IMR-90 (cell line): ENCODE data around the gene TOR1A. TPM values are rescaled to one million over a fixed set of nuclear protein-coding genes. Genes with fewer than 3 reads are reported as not detected.

Source experiments
- ATAC-seq: fragments of 200-7000 bp; cut with Tn5 transposase; 2 replicates; pipeline ENCODE4 v1.9.1; 2020; ENCODE audit warnings: low read depth, mild to moderate bottlenecking, moderate library complexity
- BruUV-seq: library from RNA; stranded (reverse); fragments of 400-500 nt; replicated peaks from 2 replicates; lab custom pipeline; 2021; lab: Mats Ljungman, UMichigan
- CTCF ChIA-PET: fragments of 300-600 bp; formaldehyde crosslinking; extraction: SDS; loops from one replicate; lab custom pipeline; 2021; ENCODE audit warnings: antibody characterized with exemption; lab: Yijun Ruan, JAX
- POLR2A ChIA-PET: fragments of 300-600 bp; sonication (Branson Sonifier 250); formaldehyde crosslinking; loops from one replicate; lab custom pipeline; 2022; ENCODE audit warnings: antibody characterized with exemption; ENCODE audit not compliant: unreplicated experiment; lab: Charles Lee
- DNase-seq: peaks from one replicate; pipeline ENCODE4 v3.0.0; 2013
- H2AFZ ChIP-seq: replicated peaks from 2 replicates; pipeline ENCODE3; 2013; ENCODE audit warnings: low read length, mild to moderate bottlenecking; ENCODE audit not compliant: poor library complexity
- H2AK5ac ChIP-seq: 2 replicates; pipeline ENCODE4 v1.6.1; 2013; ENCODE audit warnings: low read depth, low read length, inconsistent platforms
- H2AK9ac ChIP-seq: replicated peaks from 2 replicates; pipeline ENCODE3; 2013; ENCODE audit warnings: mild to moderate bottlenecking, low read depth, low read length, moderate library complexity; ENCODE audit not compliant: poor library complexity
- H2BK120ac ChIP-seq: 2 replicates; pipeline ENCODE4 v1.6.1; 2013; ENCODE audit warnings: low read depth, low read length, inconsistent platforms
- H2BK15ac ChIP-seq: 3 replicates; pipeline ENCODE4 v1.6.1; 2013; ENCODE audit warnings: low read depth, low read length, inconsistent platforms
- H2BK20ac ChIP-seq: 2 replicates; pipeline ENCODE4 v1.6.1; 2013; ENCODE audit warnings: low read depth, mild to moderate bottlenecking, inconsistent platforms, low read length, moderate library complexity
- H2BK5ac ChIP-seq: 2 replicates; pipeline ENCODE4 v1.6.1; 2013; ENCODE audit warnings: mild to moderate bottlenecking, low read depth, low read length, inconsistent platforms; ENCODE audit not compliant: poor library complexity, severe bottlenecking
- H3K14ac ChIP-seq: replicated peaks from 2 replicates; pipeline ENCODE4 v1.6.1; 2013; ENCODE audit warnings: low read depth, low read length, inconsistent platforms
- H3K18ac ChIP-seq: 2 replicates; pipeline ENCODE4 v1.6.1; 2013; ENCODE audit warnings: low read depth, low read length, control low read depth
- H3K23ac ChIP-seq: 2 replicates; pipeline ENCODE4 v1.6.1; 2013; ENCODE audit warnings: low read depth, low read length, inconsistent platforms
- H3K27ac ChIP-seq: 2 replicates; pipeline ENCODE4 v1.5.1; 2013; ENCODE audit warnings: mild to moderate bottlenecking, control low read depth, low read length; ENCODE audit not compliant: insufficient read depth
- H3K27me3 ChIP-seq: 2 replicates; pipeline ENCODE4 v1.6.1; 2013; ENCODE audit warnings: low read length; ENCODE audit not compliant: control insufficient read depth, insufficient read depth
- H3K36me3 ChIP-seq: 2 replicates; pipeline ENCODE4 v1.6.1; 2013; ENCODE audit warnings: low read length, mixed read lengths; ENCODE audit not compliant: control insufficient read depth, insufficient read depth
- H3K4ac ChIP-seq: 2 replicates; pipeline ENCODE4 v1.6.1; 2013; ENCODE audit warnings: low read depth, low read length, inconsistent platforms
- H3K4me1 ChIP-seq: 2 replicates; pipeline ENCODE4 v1.6.1; 2013; ENCODE audit warnings: low read length, mixed read lengths; ENCODE audit not compliant: control insufficient read depth, insufficient read depth
- H3K4me2 ChIP-seq: 2 replicates; pipeline ENCODE4 v1.6.1; 2013; ENCODE audit warnings: low read depth, mild to moderate bottlenecking, control low read depth, low read length, moderate library complexity
- H3K4me3 ChIP-seq: 2 replicates; pipeline ENCODE4 v1.5.1; 2013; ENCODE audit warnings: low read depth, mild to moderate bottlenecking, control low read depth, low read length, moderate library complexity; ENCODE audit not compliant: insufficient read depth
- H3K56ac ChIP-seq: 2 replicates; pipeline ENCODE4 v1.6.1; 2013; ENCODE audit warnings: low read length, inconsistent platforms; ENCODE audit not compliant: insufficient read depth; ENCODE audit errors: extremely low read depth
- H3K79me1 ChIP-seq, 2 experiments: 2 replicates each; pipeline ENCODE4 v1.6.1; 2013; ENCODE audit warnings: low read length in 2 of 2, inconsistent platforms in 1 of 2, low read depth in 1 of 2
- H3K9ac ChIP-seq: 2 replicates; pipeline ENCODE4 v1.6.1; 2013; ENCODE audit warnings: low read depth, low read length, control low read depth
- H3K9me1 ChIP-seq: 2 replicates; pipeline ENCODE4 v1.6.1; 2013; ENCODE audit warnings: low read length, inconsistent platforms; ENCODE audit not compliant: insufficient read depth
- H3K9me3 ChIP-seq: 2 replicates; pipeline ENCODE4 v1.6.1; 2013; ENCODE audit warnings: low read length; ENCODE audit not compliant: control insufficient read depth, insufficient read depth
- H4K20me1 ChIP-seq: 2 replicates; pipeline ENCODE4 v1.6.1; 2013; ENCODE audit warnings: low read length, inconsistent platforms; ENCODE audit not compliant: insufficient read depth
- H4K5ac ChIP-seq: 2 replicates; pipeline ENCODE4 v1.6.1; 2013; ENCODE audit warnings: mild to moderate bottlenecking, low read depth, low read length, control low read depth
- H4K8ac ChIP-seq, 2 experiments: 2 replicates each; pipeline ENCODE4 v1.6.1; 2013; ENCODE audit warnings: low read depth in 2 of 2, low read length in 2 of 2, control low read depth in 1 of 2, inconsistent platforms in 1 of 2
- H4K91ac ChIP-seq: 2 replicates; pipeline ENCODE4 v1.6.1; 2013; ENCODE audit warnings: low read depth, low read length, inconsistent platforms; ENCODE audit not compliant: insufficient read depth
- CEBPB ChIP-seq: IDR thresholded peaks from 2 replicates; pipeline ENCODE4 v1.6.1; 2012; ENCODE audit warnings: low read depth, low read length, improper control_type of control experiment
- RCOR1 ChIP-seq: IDR thresholded peaks from 2 replicates; pipeline ENCODE4 v1.6.1; 2012; ENCODE audit warnings: mild to moderate bottlenecking, low read length, improper control_type of control experiment; ENCODE audit not compliant: insufficient replicate concordance
- WGBS, 2 experiments: methylation state at CpG; one replicate each; pipeline versions ENCODE4 v1.1.5 to v1.1.7; 2013; ENCODE audit warnings: missing lambda C conversion rate in 2 of 2; ENCODE audit not compliant: insufficient read length in 1 of 2; ENCODE audit errors: extremely low coverage in 2 of 2; 5-methylcytosine and 5-hydroxymethylcytosine counted together
- dilution Hi-C: fragments of 300-500 bp; cut with HindIII; formaldehyde crosslinking; loops from one replicate; pipeline ENCODE4 v1.14.3; 2018; ENCODE audit warnings: low sequenced_read_pairs; ENCODE audit not compliant: unreplicated experiment
- in situ Hi-C: fragments of 300-500 bp; cut with MboI; formaldehyde crosslinking; loops from 3 replicates; pipeline ENCODE4 v1.14.3; 2019; ENCODE audit warnings: low sequenced_read_pairs, inconsistent platforms, mixed read lengths
- intact Hi-C: fragments of 100-400 bp; cut with micrococcal nuclease; formaldehyde crosslinking; loops from 2 replicates; pipeline ENCODE4 v1.10.0; 2022
- polyA plus RNA-seq, 3 experiments: library from polyadenylated mRNA; depleted of rRNA; stranded (reverse); fragments of >200 nt; gene quantifications; 2 replicates each; pipeline ENCODE4 v1.2.3, GENCODE V29; 2012; ENCODE audit warnings: low replicate concordance in 1 of 3
- total RNA-seq: library from RNA; depleted of rRNA; stranded (reverse); fragments of >200 nt; gene quantifications from 2 replicates; pipeline ENCODE4 v1.2.3, GENCODE V29; 2012

Gene TOR1A
- total and polyA plus RNA-seq, 2 of the 4 experiments (the other 2 are of a cell fraction): 27.1 to 74.2 TPM

GRCh38 chr9:129822898-129823541 is 916 bp downstream of the TOR1A start:
- peak overlapping the region; percentile 48 for H2BK5ac ChIP-seq
- H3K18ac ChIP-seq: no peak overlapping the region
- ATAC-seq (peak; percentile 53), DNase-seq (peak; percentile 27)
- peak overlapping the region; percentile 98 for H3K4ac ChIP-seq
- in situ Hi-C loops: no loop called here
- H2AK5ac ChIP-seq: peak overlapping the region; percentile 74
- H3K23ac ChIP-seq: peak overlapping the region; percentile 98
- peak overlapping the region; percentile 67 for H3K56ac ChIP-seq
- peak overlapping the region; percentile 85 for H3K14ac ChIP-seq
- H3K4me3 ChIP-seq: peak overlapping the region; percentile 85
- no TSS peak for BruUV-seq
- peaks cover 15% of the 10 kb centered on the region; the same call in 1 of the 2 replicates for H4K20me1 ChIP-seq
- H2AFZ ChIP-seq: peak overlapping the region; percentile 89
- H3K9me3 ChIP-seq: no peaks in the 10 kb centered on the region
- peaks cover 34% of the 10 kb centered on the region for H3K36me3 ChIP-seq
- H2BK120ac ChIP-seq: no peak overlapping the region
- POLR2A ChIA-PET: no interaction called here
- TF ChIP-seq CEBPB (peak; percentile 71), RCOR1 (no peak)
- H3K4me2 ChIP-seq: peak overlapping the region; percentile 95
- intact Hi-C loops: no loop called here
- dilution Hi-C loops: no loop called here
- H4K8ac ChIP-seq: peak overlapping the region; percentile 17 to 85; a peak in 3 of 4 replicates
- H4K91ac ChIP-seq: peak overlapping the region; percentile 76
- peak overlapping the region; percentile 37; the same call in 1 of the 2 replicates for H4K5ac ChIP-seq
- H2BK20ac ChIP-seq: no peak overlapping the region; the same call in 1 of the 2 replicates
- H3K9me1 ChIP-seq: peaks cover 6% of the 10 kb centered on the region; the same call in 1 of the 2 replicates
- H3K9ac ChIP-seq: peak overlapping the region; percentile 84
- 24% methylated on average over 16 of the region's 26 CpGs; no CpG with 5 or more reads in 1 of the 2 experiments for WGBS, 2 experiments
- peak overlapping the region; percentile 67 for H3K27ac ChIP-seq
- no peak overlapping the region for H2BK15ac ChIP-seq
- H2AK9ac ChIP-seq: peak overlapping the region; percentile 89
- no peaks in the 10 kb centered on the region for H3K27me3 ChIP-seq
- H3K4me1 ChIP-seq: peaks cover 2% of the 10 kb centered on the region; the same call in 1 of the 2 replicates
- H3K79me1 ChIP-seq: peaks cover 18 to 39% of the 10 kb centered on the region in 2 experiments
- CTCF ChIA-PET: no interaction called here
